ENCODE results near the gene MIER2.

The MIER2 gene

DNA sequence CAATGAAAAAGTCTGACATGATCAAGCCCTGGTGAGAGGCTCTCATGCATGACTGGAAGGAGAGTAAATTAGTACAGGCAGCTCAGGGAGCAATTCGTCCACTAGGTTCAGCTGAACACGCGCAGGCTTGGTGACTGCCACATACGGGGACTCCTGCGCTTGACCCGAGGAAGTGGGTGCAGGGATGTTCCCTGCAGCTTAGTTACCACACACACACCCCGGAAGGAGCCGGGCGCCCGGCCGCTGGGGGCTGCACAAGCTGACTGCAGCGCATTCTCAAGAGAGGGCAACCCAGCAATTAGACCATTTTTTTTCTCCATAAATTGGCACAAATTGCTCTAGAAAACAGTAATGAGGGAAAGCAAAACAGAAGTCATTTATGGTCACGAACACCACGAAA is 23.0 kb upstream of the MIER2 start:
- Histone ChIP-seq H3K36me3 (ENCODE audit: insufficient read depth, low read length) (no peaks in the 10 kb centered on the region), H3K79me2 (ENCODE audit: insufficient read depth, low read length) (no peaks in the 10 kb centered on the region), H3K9me3 (ENCODE audit: low read length) (no peaks in the 10 kb centered on the region), H3K27ac (ENCODE audit: low read depth, low read length, poor library complexity, severe bottlenecking) (no peak overlapping the region), H3K9ac (ENCODE audit: low read length) (no peak overlapping the region), H4K20me1 (ENCODE audit: insufficient read depth, low read length) (no peaks in the 10 kb centered on the region), H3K9me2 (ENCODE audit: low read depth, low read length) (no peaks in the 10 kb centered on the region), H3F3A (ENCODE audit: insufficient read depth, low read length) (no peaks in the 10 kb centered on the region), H3K4me2 (ENCODE audit: low read length) (no peak overlapping the region), H3K27me3 (ENCODE audit: insufficient read depth, low read length) (no peaks in the 10 kb centered on the region; the same call in 1 of the 2 replicates), H3K4me3 (ENCODE audit: low read depth, low read length, poor library complexity, severe bottlenecking) (no peak overlapping the region), H3K4me1 (ENCODE audit: insufficient read depth, low read length, severe bottlenecking) (peaks cover 7% of the 10 kb centered on the region), H2AFZ (ENCODE audit: low read length) (no peak overlapping the region)
- TF ChIP-seq, protein P1, sequence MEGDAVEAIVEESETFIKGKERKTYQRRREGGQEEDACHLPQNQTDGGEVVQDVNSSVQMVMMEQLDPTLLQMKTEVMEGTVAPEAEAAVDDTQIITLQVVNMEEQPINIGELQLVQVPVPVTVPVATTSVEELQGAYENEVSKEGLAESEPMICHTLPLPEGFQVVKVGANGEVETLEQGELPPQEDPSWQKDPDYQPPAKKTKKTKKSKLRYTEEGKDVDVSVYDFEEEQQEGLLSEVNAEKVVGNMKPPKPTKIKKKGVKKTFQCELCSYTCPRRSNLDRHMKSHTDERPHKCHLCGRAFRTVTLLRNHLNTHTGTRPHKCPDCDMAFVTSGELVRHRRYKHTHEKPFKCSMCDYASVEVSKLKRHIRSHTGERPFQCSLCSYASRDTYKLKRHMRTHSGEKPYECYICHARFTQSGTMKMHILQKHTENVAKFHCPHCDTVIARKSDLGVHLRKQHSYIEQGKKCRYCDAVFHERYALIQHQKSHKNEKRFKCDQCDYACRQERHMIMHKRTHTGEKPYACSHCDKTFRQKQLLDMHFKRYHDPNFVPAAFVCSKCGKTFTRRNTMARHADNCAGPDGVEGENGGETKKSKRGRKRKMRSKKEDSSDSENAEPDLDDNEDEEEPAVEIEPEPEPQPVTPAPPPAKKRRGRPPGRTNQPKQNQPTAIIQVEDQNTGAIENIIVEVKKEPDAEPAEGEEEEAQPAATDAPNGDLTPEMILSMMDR (IDR thresholded peaks at IDR 0.05; ENCODE audit: low read length): no peak
- no peak for TF ChIP-seq EZH2 (IDR thresholded peaks at IDR 0.05; ENCODE audit: borderline replicate concordance, low read length)

DNA sequence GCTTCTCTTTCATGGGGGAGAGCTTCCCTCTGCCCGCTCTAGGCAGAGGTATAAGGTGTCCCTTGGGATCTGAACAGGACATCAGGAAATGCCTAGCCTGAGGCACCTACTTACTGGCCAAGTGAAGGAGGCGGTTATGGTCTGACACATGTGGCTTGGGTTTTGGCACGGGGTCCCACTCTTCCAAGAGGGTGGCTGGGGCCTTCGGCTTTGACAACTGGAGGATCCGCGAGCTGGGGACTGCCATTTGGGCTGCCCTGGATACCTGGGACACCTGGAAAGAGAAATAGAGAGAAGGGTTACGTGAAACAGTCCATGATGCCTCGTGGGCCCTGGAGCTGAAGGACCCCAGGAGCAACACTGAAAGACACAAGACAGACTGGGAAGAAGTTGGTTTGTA is 22.4 kb upstream of the MIER2 start:
- Histone ChIP-seq H3K4me1 (ENCODE audit: insufficient read depth, low read length, severe bottlenecking) (peaks cover 6% of the 10 kb centered on the region), H3K4me2 (ENCODE audit: low read length) (no peak overlapping the region), H3K79me2 (ENCODE audit: insufficient read depth, low read length) (no peaks in the 10 kb centered on the region), H3K9me2 (ENCODE audit: low read depth, low read length) (no peaks in the 10 kb centered on the region), H3K4me3 (ENCODE audit: low read depth, low read length, poor library complexity, severe bottlenecking) (no peak overlapping the region), H3K36me3 (ENCODE audit: insufficient read depth, low read length) (no peaks in the 10 kb centered on the region), H3K9me3 (ENCODE audit: low read length) (no peaks in the 10 kb centered on the region), H3F3A (ENCODE audit: insufficient read depth, low read length) (no peaks in the 10 kb centered on the region), H4K20me1 (ENCODE audit: insufficient read depth, low read length) (no peaks in the 10 kb centered on the region), H2AFZ (ENCODE audit: low read length) (no peak overlapping the region), H3K9ac (ENCODE audit: low read length) (no peak overlapping the region), H3K27ac (ENCODE audit: low read depth, low read length, poor library complexity, severe bottlenecking) (no peak overlapping the region), H3K27me3 (ENCODE audit: insufficient read depth, low read length) (no peaks in the 10 kb centered on the region; the same call in 1 of the 2 replicates)
- TF ChIP-seq EZH2 (IDR thresholded peaks at IDR 0.05; ENCODE audit: borderline replicate concordance, low read length): no peak
- TF ChIP-seq, protein P1 (IDR thresholded peaks at IDR 0.05; ENCODE audit: low read length): no peak

DNA sequence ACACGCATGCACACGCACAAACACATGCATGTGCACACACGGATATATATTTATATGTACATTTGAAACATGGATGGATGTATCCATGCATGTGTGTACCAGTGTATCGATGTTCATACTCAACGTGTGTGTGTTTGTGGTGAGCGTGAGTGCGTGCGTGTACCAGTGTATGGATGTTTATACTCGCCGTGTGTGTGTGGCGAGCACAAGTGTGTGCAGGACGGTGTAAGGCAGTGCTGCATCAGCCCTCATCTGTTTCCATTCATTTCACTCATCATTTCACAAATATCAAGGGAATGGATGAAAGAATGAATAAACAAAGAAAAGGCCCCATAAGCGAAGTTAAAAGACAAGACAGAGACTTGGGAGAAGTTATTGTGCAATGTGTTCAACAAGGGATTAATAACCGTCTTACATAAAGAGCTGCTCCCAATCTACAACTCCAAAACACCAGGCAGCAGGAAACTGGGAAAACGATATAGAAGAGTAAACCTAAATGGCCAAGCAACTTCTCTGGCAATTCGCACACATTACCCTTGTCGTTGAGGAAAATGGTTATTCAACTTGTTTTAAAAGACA is 21.7 kb upstream of the MIER2 start:
- Histone ChIP-seq H3K4me2 (ENCODE audit: low read length) (no peak overlapping the region), H3K9ac (ENCODE audit: low read length) (no peak overlapping the region), H3K36me3 (ENCODE audit: insufficient read depth, low read length) (no peaks in the 10 kb centered on the region), H3K4me3 (ENCODE audit: low read depth, low read length, poor library complexity, severe bottlenecking) (no peak overlapping the region), H3K9me3 (ENCODE audit: low read length) (no peaks in the 10 kb centered on the region), H4K20me1 (ENCODE audit: insufficient read depth, low read length) (no peaks in the 10 kb centered on the region), H3K79me2 (ENCODE audit: insufficient read depth, low read length) (no peaks in the 10 kb centered on the region), H3K9me2 (ENCODE audit: low read depth, low read length) (no peaks in the 10 kb centered on the region), H3K27ac (ENCODE audit: low read depth, low read length, poor library complexity, severe bottlenecking) (no peak overlapping the region), H3F3A (ENCODE audit: insufficient read depth, low read length) (no peaks in the 10 kb centered on the region), H3K27me3 (ENCODE audit: insufficient read depth, low read length) (no peaks in the 10 kb centered on the region; the same call in 1 of the 2 replicates), H2AFZ (ENCODE audit: low read length) (no peak overlapping the region), H3K4me1 (ENCODE audit: insufficient read depth, low read length, severe bottlenecking) (no peaks in the 10 kb centered on the region)
- TF ChIP-seq, protein P1 (IDR thresholded peaks at IDR 0.05; ENCODE audit: low read length): no peak
- TF ChIP-seq EZH2 (IDR thresholded peaks at IDR 0.05; ENCODE audit: borderline replicate concordance, low read length): no peak

Data from OCI-LY1 (cell line).